K562 (cell line): ENCODE data around the gene USP48. TPM values are rescaled to one million over a fixed set of nuclear protein-coding genes. Genes with fewer than 3 reads are reported as not detected.

ENCODE experiments used
- CBX1 ChIP-seq: sonication (generic); IDR thresholded peaks from 2 replicates; pipeline ENCODE4 v1.6.1; 2016; ENCODE audit warnings: antibody characterized with exemption, low read depth, mild to moderate bottlenecking
- COPS2 ChIP-seq: fragments of 450-650 bp; conservative IDR thresholded peaks from 2 replicates; pipeline ENCODE4 v1.6.1; 2016; ENCODE audit warnings: mild to moderate bottlenecking, moderate library complexity
- CREB1 ChIP-seq, 2 experiments: sonication (generic) in 1 of 2; formaldehyde crosslinking in 1 of 2; IDR thresholded peaks; 2 replicates each; pipeline versions ENCODE4 v1.6.1 to v1.8.0; 2012 to 2022; ENCODE audit warnings: inconsistent platforms in 1 of 2, mild to moderate bottlenecking in 1 of 2, missing genetic modification reagents in 1 of 2, moderate library complexity in 1 of 2
- CTCFL ChIP-seq: IDR thresholded peaks from 2 replicates; pipeline ENCODE4 v1.6.1; 2011; ENCODE audit warnings: borderline replicate concordance, low read depth, mild to moderate bottlenecking, moderate library complexity, low read length; ENCODE audit not compliant: insufficient read depth, poor library complexity, severe bottlenecking
- CXXC5 ChIP-seq: fragments of 250-450 bp; sonication (Bioruptor Pico); IDR thresholded peaks from 2 replicates; pipeline ENCODE4 v1.8.0; 2022; ENCODE audit warnings: inconsistent platforms, mild to moderate bottlenecking, moderate library complexity
- ETV5 ChIP-seq: sonication (generic); formaldehyde crosslinking; IDR thresholded peaks from 2 replicates; pipeline ENCODE4 v1.4.0; 2020; ENCODE audit warnings: low read depth, mild to moderate bottlenecking, missing genetic modification reagents
- HDAC3 ChIP-seq: fragments of 450-650 bp; IDR thresholded peaks from 2 replicates; pipeline ENCODE4 v1.6.1; 2018; ENCODE audit warnings: borderline replicate concordance, mild to moderate bottlenecking, moderate library complexity; ENCODE audit not compliant: partially characterized antibody
- MCM3 ChIP-seq: fragments of 450-650 bp; IDR thresholded peaks from 2 replicates; pipeline ENCODE4 v1.6.1; 2016
- MYNN ChIP-seq, 2 experiments: sonication (generic); formaldehyde crosslinking in 1 of 2; IDR thresholded peaks; 2 replicates each; pipeline versions ENCODE4 v1.5.0 to v1.6.1; 2016 to 2020; ENCODE audit warnings: antibody characterized with exemption in 1 of 2, missing genetic modification reagents in 1 of 2
- POLR2A ChIP-seq: fragments of 450-650 bp; conservative IDR thresholded peaks from 2 replicates; pipeline ENCODE4 v1.6.1; 2016
- RCOR1 ChIP-seq, 2 experiments: IDR thresholded peaks; 2 replicates each; pipeline ENCODE4 v1.6.1; 2012; ENCODE audit warnings: low read depth in 2 of 2, low read length in 2 of 2, borderline replicate concordance in 1 of 2, improper control_type of control experiment in 1 of 2
- TFE3 ChIP-seq: fragments of 450-650 bp; formaldehyde crosslinking; IDR thresholded peaks from 2 replicates; pipeline ENCODE4 v1.4.0; 2020; ENCODE audit warnings: mild to moderate bottlenecking, mixed read lengths
- TRIM28 ChIP-seq: fragments of 450-650 bp; IDR thresholded peaks from 2 replicates; pipeline ENCODE4 v1.6.1; 2017
- ZNF224 ChIP-seq: sonication (generic); formaldehyde crosslinking; IDR thresholded peaks from 2 replicates; pipeline ENCODE4 v1.8.0; 2022; ENCODE audit warnings: mild to moderate bottlenecking, missing genetic modification reagents
- ZNF274 ChIP-seq: IDR thresholded peaks from 2 replicates; pipeline ENCODE4 v1.6.1; 2011; ENCODE audit warnings: low read depth, mild to moderate bottlenecking, low read length, moderate library complexity, borderline replicate concordance
- ZNF41 ChIP-seq: fragments of 250-450 bp; sonication (Bioruptor Pico); conservative IDR thresholded peaks from 2 replicates; pipeline ENCODE4 v1.4.0; 2020; ENCODE audit warnings: mild to moderate bottlenecking
- ZNF740 ChIP-seq, 3 experiments: fragments of 200-800 bp in 1 of 3; sonication (Bioruptor generic) in 1 of 3; sonication (generic) in 1 of 3; formaldehyde crosslinking in 1 of 3; IDR thresholded peaks; 2 replicates each; pipeline versions ENCODE4 v1.6.1 to v1.8.0; 2016 to 2022; ENCODE audit warnings: mild to moderate bottlenecking in 2 of 3, missing compliant biosample characterization in 2 of 3, missing genetic modification characterization in 2 of 3, missing genetic modification reagents in 1 of 3
- polyA plus RNA-seq, 8 experiments: library from polyadenylated mRNA; depleted of rRNA in 4 of 8; stranded (reverse) in 5 of 8; unstranded in 3 of 8; fragments of >200 nt; fragmentation: Nextera tagmentation in 2 of 8; fragmentation: Illumina TruSeq in 1 of 8; extraction: Ambion mirVana in 2 of 8; extraction: Trizol in 1 of 8; gene quantifications; 2 replicates each; pipeline versions ENCODE4 v1.2.1 to v1.2.3, GENCODE V29; 2011 to 2014; ENCODE audit warnings: inconsistent platforms in 1 of 8, missing spikeins in 1 of 8
- total RNA-seq, 7 experiments: library from RNA; depleted of rRNA in 6 of 7; stranded (reverse); fragments of >200 nt in 6 of 7; fragmentation: Illumina TruSeq in 2 of 7; extraction: Trizol in 2 of 7; gene quantifications; 2 replicates each; pipeline versions ENCODE4 v1.2.1 to v1.2.3, GENCODE V29; 2011 to 2021; ENCODE audit warnings: low replicate concordance in 1 of 7

Gene USP48
- total and polyA plus RNA-seq, 9 of the 15 experiments (the other 6 are each of a cell fraction or from before 2014, with no cell fraction given) = 23.3 to 123 (median 106) TPM

GRCh38 chr1:21654209-21654608, 128.7 kb downstream of the USP48 start (continued):
- TF ChIP-seq TFE3 = no peak
- TF ChIP-seq CBX1 = no peak
- no peak for TF ChIP-seq MCM3
- no peak for TF ChIP-seq CREB1 (IDR thresholded peaks at IDR 0.05)
- no peak for TF ChIP-seq CREB1 (CRISPR knock-in tag; IDR thresholded peaks at IDR 0.05)
- no peak for TF ChIP-seq ZNF740 (CRISPR knock-in tag; IDR thresholded peaks at IDR 0.05)
- no peak for TF ChIP-seq ZNF740 (tag; IDR thresholded peaks at IDR 0.05)
- no peak for TF ChIP-seq COPS2
- TF ChIP-seq HDAC3 = no peak
- no peak for TF ChIP-seq TRIM28
- 0 out of 4 replicates have a peak, but pooled peaks of 1 of the 2 experiments have one; percentile 7 for TF ChIP-seq RCOR1 (IDR thresholded peaks at IDR 0.05; ENCODE audit: borderline replicate concordance in 1 of 2, low read depth in 2 of 2, low read length in 2 of 2)
- TF ChIP-seq ZNF274 = no peak
- no peak for TF ChIP-seq MYNN (IDR thresholded peaks at IDR 0.05)
- no peak for TF ChIP-seq MYNN (CRISPR knock-in tag; IDR thresholded peaks at IDR 0.05)
- TF ChIP-seq ZNF41 (CRISPR knock-in tag) = no peak
- TF ChIP-seq CXXC5 = no peak
- no peak for TF ChIP-seq ETV5
- TF ChIP-seq POLR2A = no peak
- TF ChIP-seq CTCFL = no peak
- no peak for TF ChIP-seq ZNF224
